NCI-H2107 treated with DMSO at 0.1 percent for 48 hours (cell line): ENCODE results near the gene TMCC1.
"Not testable (repeated sequence)": the region's sequence is repeated elsewhere in the genome, so short reads cannot be mapped to it uniquely, and the experiment has no call there.

Experiments used
- DNase-seq: peaks from one replicate; lab custom pipeline; 2025; ENCODE audit not compliant: unreplicated experiment; lab: John Stamatoyannopoulos, UW

TMCC1 gene

GRCh38 chr3:129690406-129690805, 203.1 kb downstream of the TMCC1 start:
- peak; percentile 90 for DNase-seq

GRCh38 chr3:129689036-129689435, 204.5 kb downstream of the TMCC1 start:
- DNase-seq, result no peak

GRCh38 chr3:129688271-129688895, 205.1 kb downstream of the TMCC1 start:
- DNase-seq, result peak; percentile 87

- DNase-seq, result peak; percentile 15
Observed at GRCh38 chr3:129687586-129688125, 205.9 kb downstream of the TMCC1 start.

- DNase-seq, result peak; percentile 85
Observed at GRCh38 chr3:129686941-129687340, 206.6 kb downstream of the TMCC1 start.

GRCh38 chr3:129684270-129684669, 209.2 kb downstream of the TMCC1 start:
- no peak for DNase-seq

GRCh38 chr3:129683201-129683600, 210.3 kb downstream of the TMCC1 start:
- DNase-seq, result no peak

GRCh38 chr3:129676985-129677384, 216.5 kb downstream of the TMCC1 start:
- DNase-seq, result no peak

GRCh38 chr3:129674798-129675123, 218.8 kb downstream of the TMCC1 start:
- not testable (repeated sequence) for DNase-seq

GRCh38 chr3:129673897-129674797, 219.4 kb downstream of the TMCC1 start:
- DNase-seq, result no peak

GRCh38 chr3:129673012-129673411, 220.5 kb downstream of the TMCC1 start:
- DNase-seq, result no peak

- no peak for DNase-seq
Observed at GRCh38 chr3:129672412-129672811, 221.1 kb downstream of the TMCC1 start.

- no peak for DNase-seq
Observed at GRCh38 chr3:129665024-129665768, 228.3 kb downstream of the TMCC1 start.

GRCh38 chr3:129663930-129664646, 229.4 kb downstream of the TMCC1 start:
- no peak for DNase-seq

GRCh38 chr3:129663045-129663446, 230.5 kb downstream of the TMCC1 start:
- no peak for DNase-seq

- DNase-seq, result no peak
Observed at GRCh38 chr3:129662191-129662608, 231.3 kb downstream of the TMCC1 start.

GRCh38 chr3:129661766-129662165, 231.7 kb downstream of the TMCC1 start:
- DNase-seq, result no peak

GRCh38 chr3:129658110-129658843, 235.2 kb downstream of the TMCC1 start:
- no peak for DNase-seq

GRCh38 chr3:129657261-129658046, 236.1 kb downstream of the TMCC1 start:
- no peak for DNase-seq
